GF-D8 (cell line): ENCODE results near the gene GSTT2B.
"Not testable (repeated sequence)": the region's sequence is repeated elsewhere in the genome, so short reads cannot be mapped to it uniquely, and the experiment has no call there.

Source experiments
- DNase-seq: peaks from one replicate; lab custom pipeline; 2025; lab: John Stamatoyannopoulos, UW

The GSTT2B gene, protein sequence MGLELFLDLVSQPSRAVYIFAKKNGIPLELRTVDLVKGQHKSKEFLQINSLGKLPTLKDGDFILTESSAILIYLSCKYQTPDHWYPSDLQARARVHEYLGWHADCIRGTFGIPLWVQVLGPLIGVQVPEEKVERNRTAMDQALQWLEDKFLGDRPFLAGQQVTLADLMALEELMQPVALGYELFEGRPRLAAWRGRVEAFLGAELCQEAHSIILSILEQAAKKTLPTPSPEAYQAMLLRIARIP

DNA sequence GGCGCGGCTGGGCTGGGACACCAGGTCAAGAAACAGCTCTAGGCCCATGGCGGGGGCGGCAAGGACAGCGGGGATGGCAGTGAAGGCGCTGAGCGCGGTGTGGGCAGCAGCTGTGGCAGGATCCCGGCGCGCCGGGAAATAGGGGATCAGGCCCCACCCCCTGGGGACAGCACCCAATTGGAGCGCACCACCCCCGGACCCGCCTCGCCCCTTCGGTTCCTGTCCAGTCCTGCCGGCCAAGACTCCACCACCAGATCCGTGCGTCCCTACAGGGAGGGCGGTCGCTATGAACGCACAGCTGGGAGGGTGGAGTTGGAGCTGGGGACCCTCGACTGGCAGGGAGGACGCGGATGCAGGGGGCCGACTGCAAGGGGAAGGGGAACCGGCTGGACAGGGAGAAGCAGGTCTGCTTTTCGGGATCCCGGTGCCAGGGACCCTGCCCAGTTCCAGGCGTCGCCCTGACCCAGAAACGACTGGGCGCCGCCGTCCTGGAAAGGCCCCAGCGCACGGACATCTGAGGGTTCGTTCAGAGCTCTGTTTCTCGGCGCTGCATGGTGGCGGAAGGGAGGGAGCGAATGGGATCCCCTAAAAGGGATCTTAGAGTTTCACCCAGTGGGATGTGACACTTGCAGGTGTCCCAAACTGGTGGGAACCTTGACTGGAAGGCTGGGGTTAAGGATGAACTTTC is at the start of gene GSTT2B:
Gene GSTT2B (minus strand): TSS at position 112 of the 688 bp plus-strand sequence. CDS start 64 bp downstream, at position 48.
- DNase-seq, result not testable (repeated sequence)

DNA sequence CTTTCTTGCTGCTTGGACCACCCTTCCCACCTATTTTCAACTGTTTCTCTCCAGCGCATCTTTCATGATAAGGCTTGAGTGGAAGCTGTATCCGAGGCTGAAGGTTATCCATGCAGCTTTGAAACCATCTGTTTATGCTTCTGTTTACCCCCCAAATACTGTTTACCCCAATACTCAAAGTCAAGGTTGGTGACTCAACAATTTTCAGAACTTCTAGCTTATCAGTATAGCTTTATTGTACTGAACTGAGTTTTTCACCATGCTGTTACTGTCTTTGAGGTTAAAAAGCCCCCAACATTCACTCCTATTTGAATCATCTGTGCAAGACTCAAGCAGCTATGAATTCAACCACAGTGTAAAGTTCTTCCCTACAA is 49.0 kb upstream of the GSTT2B start:
- no peak for DNase-seq

DNA sequence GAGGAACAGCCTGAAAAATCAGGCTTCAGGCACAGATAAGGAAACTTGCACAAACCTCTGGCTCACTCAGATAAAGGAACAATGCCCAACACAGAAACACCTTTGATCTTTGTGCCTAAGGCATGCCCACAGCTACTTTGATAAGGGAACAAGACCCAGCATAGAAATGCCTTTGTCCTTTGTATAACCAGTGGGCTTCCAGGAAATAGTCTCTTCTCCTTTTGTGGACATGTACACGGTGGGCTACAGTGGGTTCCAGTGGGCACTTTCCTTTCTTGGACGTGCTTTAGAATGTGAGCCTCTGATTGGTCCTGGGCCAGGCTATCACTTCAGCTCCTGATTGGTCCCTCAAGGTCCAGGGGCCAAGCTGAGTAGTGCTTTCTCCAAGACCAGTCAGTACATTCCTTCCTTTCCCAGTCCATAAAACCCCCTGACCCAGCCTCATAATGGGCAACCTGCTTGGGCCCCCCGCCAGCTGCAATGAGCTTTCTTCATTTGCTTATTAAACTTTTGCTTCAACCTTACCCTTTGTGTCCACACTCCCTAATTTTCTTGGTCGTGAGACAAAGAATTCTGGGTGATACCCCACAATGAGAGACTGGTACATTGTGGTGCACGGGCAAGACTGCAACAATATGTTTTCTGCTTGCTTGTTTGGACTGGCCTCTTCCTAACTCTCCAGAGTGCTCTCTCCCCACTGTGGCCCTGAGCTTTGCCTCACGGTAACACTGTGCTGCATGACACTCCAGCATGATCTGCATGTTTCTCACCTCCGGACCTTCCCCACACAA is 48.4 kb upstream of the GSTT2B start:
- no peak for DNase-seq

DNA sequence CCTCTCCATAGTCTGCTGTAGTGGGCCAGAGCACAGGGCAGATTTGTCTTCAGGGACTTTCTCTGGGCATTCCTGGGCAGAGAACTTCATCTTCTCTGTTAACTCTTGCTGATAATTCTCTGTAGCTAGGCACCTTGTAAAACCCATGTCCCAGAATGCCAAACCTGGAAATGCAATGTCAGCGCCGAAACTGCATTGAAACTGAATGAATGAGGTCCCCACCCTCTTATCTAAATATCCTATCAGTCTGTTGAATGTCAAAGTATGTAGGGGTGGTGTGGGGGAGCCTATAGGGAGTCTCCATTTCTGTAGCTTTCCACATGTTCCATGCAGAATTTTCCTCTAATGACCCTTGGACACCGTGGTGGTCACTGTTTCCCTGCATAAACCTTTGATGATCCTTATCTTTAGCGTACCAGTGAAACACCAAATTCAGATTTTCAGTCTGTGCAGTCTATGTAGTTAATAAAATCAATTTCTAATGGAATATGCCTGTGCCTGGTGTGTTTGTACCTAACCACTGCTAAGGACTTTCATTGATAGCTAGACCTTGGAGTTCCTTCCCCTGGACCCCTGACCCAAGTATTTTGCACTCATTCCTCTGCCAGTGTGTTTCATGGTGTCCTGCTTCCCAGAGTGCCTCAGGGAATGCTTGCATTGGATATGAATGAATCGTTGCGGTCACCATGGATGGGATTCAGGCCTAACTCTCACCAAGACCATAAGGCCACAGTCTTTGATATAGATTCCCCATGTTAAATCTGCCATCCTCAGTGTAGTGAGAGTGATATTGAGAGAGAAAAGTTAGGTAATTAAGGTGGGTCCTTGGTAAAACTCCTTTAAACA is 47.6 kb upstream of the GSTT2B start:
- DNase-seq, result no peak

DNA sequence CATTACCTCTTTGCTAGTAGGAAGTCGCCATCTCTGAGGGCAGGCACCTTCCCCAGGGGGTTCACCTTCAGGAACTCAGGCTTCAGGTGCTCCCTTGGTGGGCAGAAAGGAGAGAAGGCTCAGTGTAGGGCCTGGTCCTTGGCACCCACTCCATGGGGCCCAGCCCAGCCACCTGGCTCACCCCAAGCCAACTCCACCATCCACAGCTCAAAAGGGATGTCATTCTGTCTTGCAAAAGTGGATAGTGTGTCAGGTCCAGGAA is 47.0 kb upstream of the GSTT2B start:
- DNase-seq, result no peak

DNA sequence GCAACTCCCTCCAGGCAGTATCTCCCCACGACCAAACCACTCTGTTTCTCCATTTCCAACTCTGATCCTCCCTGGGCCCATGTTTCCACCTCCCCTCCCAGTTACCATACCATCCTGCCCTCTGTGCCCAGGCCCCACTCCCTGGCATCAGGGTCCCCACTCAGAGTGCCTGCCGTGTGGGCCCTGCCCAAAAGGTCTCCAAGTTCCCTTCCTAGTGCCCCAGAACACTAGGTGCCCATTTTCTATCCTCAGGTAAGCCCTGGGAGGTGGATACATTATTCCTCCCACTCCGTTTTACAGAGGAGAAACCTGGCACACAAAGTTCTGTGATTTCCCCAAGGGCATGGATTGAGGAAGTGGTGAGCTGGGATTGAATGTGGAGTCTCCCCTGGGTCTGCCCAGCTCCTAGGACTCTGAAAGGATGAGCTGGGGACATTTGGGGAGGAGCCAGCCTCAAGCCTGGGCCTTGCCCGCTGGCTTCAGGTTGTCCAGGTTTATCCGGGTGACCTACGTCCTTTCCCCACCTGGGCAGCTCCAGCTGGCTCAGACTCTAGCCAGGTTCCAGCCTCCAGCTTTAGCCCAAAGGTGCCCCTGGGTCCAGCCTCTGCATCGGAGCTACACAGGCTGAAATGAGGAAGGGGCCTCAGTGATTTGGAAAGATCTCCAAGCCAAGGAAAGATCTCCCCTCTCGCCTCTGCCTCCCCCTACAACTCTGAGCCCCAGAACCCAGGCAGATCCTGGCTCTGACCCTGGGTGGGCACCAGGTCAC is 46.4 kb upstream of the GSTT2B start:
- no peak for DNase-seq

DNA sequence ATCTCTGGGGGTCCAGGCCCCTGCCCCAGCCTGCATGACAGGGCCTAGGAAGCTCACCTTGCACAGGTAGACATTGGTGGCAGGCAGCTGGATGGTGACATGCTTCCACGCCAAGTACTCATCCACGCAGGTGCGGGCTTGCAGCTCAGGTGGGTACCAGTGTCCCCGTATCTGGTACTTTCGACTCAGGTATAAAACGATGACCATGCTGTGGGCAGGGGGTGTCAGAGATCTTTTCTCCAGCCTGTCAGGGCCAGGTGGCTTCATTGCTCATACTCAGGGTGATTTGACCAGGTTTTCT is 45.9 kb upstream of the GSTT2B start:
- DNase-seq, result no peak

DNA sequence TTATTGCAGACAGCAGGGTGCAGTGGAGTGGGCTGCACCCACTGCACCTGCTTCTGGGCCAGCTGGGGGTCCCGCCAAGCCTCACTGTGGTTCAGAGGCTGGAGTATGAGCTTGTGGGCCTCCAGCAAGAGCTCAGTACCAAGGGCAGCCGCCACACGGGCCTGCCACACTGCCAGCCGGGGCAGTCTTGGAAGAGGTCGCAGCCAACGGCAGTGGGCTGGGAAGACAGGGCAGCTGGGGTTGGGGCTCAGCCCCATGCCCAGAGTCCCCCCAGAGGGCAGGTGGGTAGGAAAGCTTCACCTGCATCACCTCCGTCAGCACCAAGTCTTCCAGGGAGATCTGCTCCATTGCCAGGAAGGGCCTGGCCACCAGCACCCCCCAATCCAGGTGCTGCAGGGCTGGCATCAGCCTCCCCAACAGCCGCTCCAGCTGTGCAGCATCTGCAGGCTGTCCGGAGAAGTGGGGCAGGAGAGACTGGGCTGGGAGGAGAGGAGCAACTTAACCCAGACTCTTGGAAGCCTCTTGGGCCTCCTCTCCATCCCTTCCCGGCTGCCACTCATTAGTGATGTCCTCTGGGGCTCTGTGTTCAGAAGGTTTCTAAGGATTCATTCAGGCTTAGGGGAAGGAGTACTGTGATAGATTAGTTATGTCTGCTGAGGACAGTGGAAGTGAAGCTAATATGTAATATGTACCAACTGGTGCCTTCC is 45.4 kb upstream of the GSTT2B start:
- no peak for DNase-seq

DNA sequence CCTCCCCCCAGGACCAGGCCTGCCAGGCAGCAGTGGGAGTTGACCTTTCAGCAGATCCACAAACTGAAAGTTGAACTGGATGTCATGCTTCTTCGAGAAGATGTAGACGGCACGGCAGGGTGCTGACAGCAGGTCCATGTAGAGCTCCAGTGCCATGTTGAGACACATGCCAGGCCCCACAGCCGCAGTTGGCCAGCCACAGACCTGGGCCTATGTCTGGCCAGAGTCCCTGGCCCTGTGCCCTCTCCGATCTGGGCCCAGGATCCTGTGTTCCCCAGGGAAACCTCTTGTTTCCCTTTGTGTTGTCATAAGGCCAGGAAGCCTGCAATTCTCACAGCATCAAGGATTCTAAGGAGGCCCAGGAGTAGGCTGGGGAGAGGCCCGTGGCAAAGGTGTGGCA is 44.2 kb upstream of the GSTT2B start, which contains the start of gene GSTT4:
Gene GSTT4 (minus strand): TSS at position 253 of the 400 bp plus-strand sequence. CDS start 97 bp downstream, at position 156.
- DNase-seq, result no peak

DNA sequence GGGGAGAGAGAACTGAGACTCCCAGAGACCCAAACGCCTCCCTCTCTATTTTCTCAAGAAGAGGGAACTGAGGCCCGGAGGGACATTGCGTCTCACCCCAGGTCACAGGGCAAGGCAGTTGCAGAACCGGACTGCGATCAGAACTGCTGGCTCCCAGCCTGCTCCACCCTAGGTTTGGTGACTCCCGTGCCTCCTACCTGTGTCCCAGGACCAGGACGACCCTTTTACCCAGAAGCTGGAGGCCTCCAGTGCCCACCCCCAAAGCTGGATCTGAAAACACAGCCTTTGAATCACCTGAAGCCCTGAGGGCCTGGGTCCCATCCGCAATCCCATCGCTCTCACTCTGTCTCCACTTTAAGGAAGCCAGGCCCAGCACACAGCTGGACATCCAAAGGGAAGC is 42.9 kb upstream of the GSTT2B start:
- no peak for DNase-seq

DNA sequence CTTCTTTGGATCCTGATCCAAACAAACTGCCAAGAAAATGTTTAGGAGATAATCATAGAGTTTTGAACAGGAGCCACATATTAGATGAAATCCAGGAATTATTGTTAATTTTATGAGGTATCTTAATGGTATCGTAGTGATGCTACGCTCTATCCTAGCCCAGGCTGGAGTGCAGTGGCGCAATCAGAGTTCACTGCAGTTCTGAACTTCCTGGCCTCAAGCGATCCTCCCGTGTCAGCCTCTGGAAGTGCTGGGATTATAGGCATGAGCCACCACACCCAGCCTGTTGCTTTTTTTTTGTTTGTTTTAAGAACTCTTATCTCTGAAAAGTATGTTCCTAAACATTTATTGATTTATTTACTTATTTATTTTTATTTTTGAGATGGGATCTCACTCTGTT is 41.9 kb upstream of the GSTT2B start:
- no peak for DNase-seq

DNA sequence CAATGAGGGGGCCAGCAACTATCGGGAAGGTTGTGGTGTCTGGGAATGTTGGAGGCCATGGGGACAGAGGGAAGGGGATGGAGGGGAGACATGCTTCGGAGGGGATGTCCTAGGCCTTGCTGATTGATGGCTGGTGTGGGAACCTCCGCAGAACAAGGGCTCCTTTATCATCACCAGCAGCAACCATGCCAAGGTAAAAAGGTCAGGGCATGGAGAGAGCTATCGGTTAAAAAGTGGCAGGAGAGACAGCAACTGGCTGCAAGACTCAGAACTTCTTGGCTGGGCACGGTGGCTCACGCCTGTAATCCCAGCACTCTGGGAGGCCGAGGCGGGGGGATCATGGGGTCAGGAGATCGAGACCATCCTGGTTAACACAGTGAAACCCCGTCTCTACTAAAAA is 41.3 kb upstream of the GSTT2B start:
- DNase-seq, result no peak

DNA sequence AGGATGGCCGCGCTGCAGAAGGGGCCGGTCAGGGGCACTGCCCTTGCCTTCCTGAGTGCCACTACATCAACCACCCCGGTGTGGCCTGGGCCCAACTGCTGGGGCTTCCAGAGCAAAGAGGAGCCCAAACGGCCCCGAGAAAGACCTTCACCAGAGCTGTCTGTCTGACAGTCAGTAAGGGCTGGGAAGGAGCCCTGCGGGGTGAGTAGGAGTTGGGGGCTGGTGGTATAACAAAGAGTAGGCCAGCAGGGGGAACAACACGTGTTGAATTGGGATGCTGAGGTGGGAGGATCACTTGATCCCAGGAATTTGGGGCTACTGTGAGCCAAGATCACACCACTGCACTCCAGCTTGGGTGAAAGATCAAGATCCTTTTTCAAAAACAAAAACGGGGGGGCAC is 40.3 kb upstream of the GSTT2B start:
- DNase-seq, result no peak

DNA sequence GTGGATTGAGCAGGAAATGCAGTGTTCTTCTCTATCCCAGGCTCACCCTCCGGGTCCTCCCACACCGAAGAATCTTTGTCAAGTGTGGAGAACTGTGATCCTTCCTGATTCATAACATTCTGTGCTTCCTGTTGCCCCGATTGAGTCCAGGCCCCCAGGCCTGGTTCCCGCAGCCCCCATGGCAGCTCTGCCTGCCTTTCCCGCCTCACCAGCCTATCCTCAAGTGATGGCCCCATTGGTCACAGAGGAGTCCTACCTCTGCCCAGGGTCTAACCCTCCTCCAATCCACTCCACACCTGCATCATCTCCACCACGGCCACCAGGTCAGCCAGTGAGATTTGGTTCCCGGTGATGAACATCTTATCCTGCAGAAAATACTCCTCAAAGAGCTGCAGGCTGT is 38.8 kb upstream of the GSTT2B start:
- not testable (repeated sequence) for DNase-seq

DNA sequence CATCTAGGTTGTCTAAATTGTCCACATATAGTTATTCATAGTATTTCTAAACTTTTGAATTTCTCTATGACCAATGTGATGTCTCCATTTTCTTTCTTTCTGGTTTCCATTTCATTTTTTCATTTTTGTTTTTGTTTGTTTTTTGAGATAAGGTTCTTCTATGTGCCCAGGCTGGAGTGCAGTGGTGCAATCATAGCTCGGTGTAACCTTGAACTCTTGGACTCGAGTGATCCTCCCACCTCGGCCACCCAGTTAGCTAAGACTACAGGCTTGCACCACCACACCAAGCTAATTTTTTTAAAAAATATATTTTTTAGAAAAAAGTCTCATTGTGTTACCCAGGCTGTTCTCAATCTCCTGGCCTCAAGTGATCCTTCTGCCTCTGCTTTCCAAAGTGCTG is 36.1 kb upstream of the GSTT2B start:
- no peak for DNase-seq

DNA sequence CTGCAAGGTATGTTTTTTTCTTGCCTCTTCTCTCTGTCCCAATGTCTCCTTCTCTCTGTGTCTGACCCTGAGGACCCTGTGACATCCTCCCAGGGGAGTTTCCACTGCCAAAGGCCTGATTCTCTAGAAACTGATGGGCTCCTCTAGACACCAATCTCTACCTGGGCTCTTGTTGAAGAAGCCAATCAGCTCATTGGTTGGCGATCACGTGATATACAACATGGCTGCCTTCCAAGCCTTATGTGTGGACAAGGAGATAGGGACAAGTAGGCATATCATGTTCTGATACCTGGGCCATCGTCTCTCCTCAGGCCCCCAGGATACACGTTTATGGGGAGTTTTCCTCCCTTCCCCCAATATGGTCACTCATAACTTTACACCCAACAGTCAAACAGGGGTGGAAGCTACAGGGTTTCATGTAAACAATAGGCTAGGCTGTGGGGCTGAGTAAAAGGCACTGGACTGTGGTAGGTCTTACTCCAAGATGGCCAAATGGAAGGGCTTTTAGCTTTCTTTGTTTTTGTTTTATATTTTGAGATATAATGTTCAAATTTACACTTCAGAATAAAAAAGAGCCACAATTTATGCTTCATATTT is 32.7 kb upstream of the GSTT2B start:
- DNase-seq, result not testable (repeated sequence)

DNA sequence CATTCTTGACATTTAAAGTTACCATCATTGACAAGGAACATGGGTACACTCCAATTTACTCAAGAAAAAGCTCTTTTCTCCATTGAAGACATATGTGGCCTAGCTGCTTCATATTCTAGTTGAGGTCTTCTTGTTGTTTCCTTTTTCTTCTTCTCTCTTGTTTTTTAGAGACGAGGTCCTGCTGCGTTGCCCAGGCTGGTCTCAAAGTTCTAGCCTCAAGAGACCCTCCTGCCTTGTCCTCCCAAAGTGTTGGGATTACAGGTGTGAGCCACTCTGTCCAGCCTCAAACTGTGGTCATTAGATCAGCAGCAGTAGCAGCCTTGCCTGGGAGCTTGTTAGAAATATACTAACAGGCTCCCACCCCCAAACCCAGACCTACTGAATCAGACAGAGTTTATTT is 32.1 kb upstream of the GSTT2B start:
- DNase-seq, result not testable (repeated sequence)

DNA sequence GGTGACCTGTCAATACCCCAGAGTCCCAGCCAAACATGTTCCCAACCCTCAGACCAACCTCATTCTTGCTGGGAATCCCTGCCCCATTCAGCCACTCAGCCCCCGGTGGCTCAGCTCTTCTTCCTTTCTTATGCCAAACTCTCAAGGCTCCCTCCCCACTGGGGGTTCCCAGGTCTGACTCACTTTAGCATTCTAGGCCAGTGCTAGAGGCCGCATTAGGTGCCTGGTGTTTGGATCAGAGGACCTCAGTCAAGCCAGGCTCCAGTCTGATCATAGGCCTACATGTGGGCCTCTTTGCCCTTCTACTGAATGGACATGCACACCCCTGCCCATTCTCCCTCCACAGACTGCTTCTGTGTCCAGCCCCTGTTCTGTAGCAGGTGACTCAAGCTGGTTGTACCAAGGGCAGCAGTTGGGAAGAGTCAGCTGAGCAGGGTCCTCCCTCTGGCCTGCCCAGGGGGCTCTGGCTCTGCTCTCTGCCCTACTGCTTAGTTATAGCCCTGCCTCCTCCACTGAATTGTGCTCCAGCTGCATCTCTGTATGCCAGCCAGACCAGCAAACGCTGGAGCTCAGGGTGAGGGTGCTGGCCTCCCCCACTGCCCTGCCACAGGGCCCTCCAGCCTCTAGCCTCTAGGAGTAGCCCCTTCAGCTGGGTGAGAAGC is 28.7 kb upstream of the GSTT2B start:
- not testable (repeated sequence) for DNase-seq

DNA sequence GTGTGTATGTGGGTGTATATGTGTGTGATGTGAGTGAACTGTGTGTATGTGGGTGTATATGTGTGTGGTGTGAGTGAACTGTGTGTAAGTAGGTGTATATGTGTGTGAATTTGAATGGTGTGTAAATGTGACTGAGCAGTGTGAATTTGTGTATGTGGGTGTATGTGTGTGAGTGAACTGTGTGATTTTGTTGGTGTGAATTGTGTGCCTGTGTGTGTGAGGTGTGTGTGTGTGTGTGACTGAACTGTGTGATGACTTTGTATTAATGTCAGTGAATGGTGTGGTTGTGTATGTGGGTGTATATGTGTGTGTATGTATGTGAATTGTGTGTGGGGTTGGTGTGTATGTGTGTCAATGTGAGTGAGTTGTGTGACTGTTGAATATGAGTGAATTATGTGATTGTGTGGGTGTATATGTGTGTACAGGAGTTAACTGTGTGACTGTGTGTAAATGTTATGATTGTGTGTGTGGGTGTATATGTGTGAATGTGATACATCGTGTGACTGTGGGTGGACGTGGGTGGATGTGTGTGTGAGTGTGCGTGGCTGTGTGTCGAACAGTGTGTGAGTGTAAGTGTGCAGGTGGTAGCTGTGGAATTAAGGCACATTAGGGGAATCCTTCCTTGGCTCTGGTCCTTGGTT is 25.7 kb upstream of the GSTT2B start:
- DNase-seq, result not testable (repeated sequence)

DNA sequence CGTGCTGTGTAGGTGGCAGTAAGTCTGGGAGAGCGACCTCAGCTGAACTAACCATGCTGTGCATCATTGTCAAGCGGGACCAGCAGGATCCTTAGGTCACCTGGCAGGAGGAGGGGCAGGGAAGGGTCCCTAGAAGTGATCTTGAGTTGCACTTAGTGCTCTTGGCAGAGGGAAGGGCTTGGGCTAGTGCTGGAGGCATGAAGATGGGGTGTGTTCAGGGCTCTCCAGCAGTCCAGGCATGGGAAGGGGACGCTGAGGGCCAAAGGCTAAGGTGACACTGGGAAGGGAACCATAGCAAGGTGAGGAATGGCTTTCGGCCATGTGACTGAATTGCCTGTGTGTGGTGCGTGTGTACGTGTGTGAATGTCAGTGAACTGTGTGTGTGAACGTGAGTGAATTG is 25.1 kb upstream of the GSTT2B start:
- DNase-seq, result not testable (repeated sequence)
